ENCODE results near the gene KCNMA1. TPM values are rescaled to one million over a fixed set of nuclear protein-coding genes. Genes with fewer than 3 reads are reported as not detected.

The KCNMA1 gene
- polyA plus RNA-seq, 1 donor from 2014 or later = 60.8 TPM

DNA sequence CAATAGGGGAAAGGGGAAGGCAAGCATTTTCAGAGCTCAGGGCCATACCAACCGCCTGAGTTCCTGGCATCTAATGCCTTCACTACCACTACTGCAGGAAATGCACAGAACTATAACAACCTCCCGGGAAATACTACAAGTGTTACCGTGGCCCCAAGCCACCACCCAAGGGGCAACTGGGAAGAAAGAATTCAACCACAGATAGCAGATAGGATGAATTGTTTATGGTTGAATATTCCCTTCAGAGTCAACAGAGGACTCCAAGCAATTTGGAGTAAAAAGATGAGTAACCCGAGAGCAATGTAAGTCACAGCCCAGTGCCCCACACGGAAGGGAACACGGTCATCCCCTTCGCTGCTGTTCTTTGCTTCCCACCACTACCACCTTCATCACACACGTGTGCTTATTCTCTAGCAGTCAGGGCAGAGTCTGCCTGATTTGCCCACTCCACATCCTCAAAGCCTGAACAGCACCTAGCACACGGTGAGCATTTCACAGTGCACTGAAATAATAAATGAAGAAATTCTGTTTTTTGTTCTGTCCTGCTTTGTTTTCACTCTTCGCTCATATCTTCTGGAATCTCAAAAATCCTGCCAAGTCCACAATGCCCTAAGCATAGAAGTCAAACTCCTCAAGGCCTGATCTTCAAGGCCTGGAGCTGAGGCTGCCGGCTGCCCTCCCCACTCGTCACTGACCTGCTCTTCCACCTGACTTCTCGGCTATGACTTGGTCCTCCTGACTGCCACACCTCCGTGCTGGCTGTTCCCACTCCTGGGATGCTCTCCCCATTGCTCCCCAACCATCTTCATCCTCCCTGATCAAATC lies 221.1 kb downstream of the KCNMA1 start:
- TF ChIP-seq EP300 (conservative IDR thresholded peaks at IDR 0.05; ENCODE audit: poor library complexity, severe bottlenecking) (no peak), MXI1 (conservative IDR thresholded peaks at IDR 0.05; ENCODE audit: poor library complexity, severe bottlenecking) (no peak), POLR2AphosphoS5 (IDR thresholded peaks at IDR 0.05) (no peak), RAD21 (conservative IDR thresholded peaks at IDR 0.05) (no peak), EZH2 (IDR thresholded peaks at IDR 0.05; ENCODE audit: borderline replicate concordance, insufficient read depth, low read length, poor library complexity, severe bottlenecking) (no peak), TAF1 (IDR thresholded peaks at IDR 0.05; ENCODE audit: low read depth) (no peak), SMC3 (conservative IDR thresholded peaks at IDR 0.05; ENCODE audit: poor library complexity) (no peak)
- TF ChIP-seq, protein P1, sequence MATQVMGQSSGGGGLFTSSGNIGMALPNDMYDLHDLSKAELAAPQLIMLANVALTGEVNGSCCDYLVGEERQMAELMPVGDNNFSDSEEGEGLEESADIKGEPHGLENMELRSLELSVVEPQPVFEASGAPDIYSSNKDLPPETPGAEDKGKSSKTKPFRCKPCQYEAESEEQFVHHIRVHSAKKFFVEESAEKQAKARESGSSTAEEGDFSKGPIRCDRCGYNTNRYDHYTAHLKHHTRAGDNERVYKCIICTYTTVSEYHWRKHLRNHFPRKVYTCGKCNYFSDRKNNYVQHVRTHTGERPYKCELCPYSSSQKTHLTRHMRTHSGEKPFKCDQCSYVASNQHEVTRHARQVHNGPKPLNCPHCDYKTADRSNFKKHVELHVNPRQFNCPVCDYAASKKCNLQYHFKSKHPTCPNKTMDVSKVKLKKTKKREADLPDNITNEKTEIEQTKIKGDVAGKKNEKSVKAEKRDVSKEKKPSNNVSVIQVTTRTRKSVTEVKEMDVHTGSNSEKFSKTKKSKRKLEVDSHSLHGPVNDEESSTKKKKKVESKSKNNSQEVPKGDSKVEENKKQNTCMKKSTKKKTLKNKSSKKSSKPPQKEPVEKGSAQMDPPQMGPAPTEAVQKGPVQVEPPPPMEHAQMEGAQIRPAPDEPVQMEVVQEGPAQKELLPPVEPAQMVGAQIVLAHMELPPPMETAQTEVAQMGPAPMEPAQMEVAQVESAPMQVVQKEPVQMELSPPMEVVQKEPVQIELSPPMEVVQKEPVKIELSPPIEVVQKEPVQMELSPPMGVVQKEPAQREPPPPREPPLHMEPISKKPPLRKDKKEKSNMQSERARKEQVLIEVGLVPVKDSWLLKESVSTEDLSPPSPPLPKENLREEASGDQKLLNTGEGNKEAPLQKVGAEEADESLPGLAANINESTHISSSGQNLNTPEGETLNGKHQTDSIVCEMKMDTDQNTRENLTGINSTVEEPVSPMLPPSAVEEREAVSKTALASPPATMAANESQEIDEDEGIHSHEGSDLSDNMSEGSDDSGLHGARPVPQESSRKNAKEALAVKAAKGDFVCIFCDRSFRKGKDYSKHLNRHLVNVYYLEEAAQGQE (IDR thresholded peaks at IDR 0.05; ENCODE audit: borderline replicate concordance) = no peak
- Histone ChIP-seq H3K79me2 (replicated peaks; ENCODE audit: insufficient read depth, low read length) (no peaks in the 10 kb centered on the region), H3K9me2 (ENCODE audit: insufficient read depth, low read length) (no peaks in the 10 kb centered on the region), H3K27me3 (ENCODE audit: insufficient read depth, low read depth, low read length) (no peaks in the 10 kb centered on the region), H3K9ac (ENCODE audit: low read length) (no peak overlapping the region), H4K20me1 (ENCODE audit: insufficient read depth) (no peaks in the 10 kb centered on the region), H2AFZ (ENCODE audit: low read depth, low read length) (no peak overlapping the region), H3K9me3 (ENCODE audit: low read length) (no peaks in the 10 kb centered on the region), H3K27ac (ENCODE audit: low read length) (no peak overlapping the region), H3F3A (ENCODE audit: insufficient read depth, low read length, poor library complexity, severe bottlenecking) (no peaks in the 10 kb centered on the region), H3K36me3 (ENCODE audit: insufficient read depth, low read length) (no peaks in the 10 kb centered on the region), H3K4me2 (ENCODE audit: low read length) (no peak overlapping the region), H3K4me3 (ENCODE audit: low read length) (no peak overlapping the region)

DNA sequence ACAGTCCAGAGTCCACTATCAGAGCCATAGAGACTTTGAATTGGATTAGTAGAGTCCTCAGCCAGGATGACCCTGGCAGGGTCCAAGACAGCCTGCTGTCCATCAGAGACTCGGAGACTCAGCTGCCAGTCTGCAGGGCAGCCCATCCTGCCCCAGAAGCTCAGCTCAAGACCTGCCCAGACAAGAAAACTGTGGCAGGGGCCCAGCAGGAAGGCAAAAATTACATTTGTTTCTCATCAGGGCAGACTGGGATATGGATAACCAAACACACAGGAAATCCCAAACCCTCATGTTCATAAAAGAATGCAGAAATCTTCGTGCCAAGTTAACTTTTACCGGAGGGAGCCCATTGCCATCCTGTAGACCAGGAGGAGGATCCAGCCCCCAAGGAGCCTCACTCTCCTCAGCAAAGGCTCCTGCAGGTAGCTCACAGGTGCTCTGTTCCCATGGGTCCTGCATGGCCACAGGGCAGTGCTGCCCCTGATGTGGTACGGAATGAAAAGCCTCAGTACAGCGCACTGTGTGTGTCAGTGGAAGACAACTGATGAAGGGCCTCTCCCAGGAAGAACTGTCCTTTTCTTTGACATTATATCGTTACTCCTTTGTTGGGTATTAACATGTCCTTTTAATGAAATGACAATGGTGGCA lies 222.2 kb downstream of the KCNMA1 start:
- no peak overlapping the region for H3K4me3 ChIP-seq (ENCODE audit: low read length)
- H3K36me3 ChIP-seq (ENCODE audit: insufficient read depth, low read length) = no peaks in the 10 kb centered on the region
- no peaks in the 10 kb centered on the region for H3K9me3 ChIP-seq (ENCODE audit: low read length)
- no peaks in the 10 kb centered on the region for H3K27me3 ChIP-seq (ENCODE audit: insufficient read depth, low read depth, low read length)
- H3K79me2 ChIP-seq (replicated peaks; ENCODE audit: insufficient read depth, low read length) = no peaks in the 10 kb centered on the region
- H2AFZ ChIP-seq (ENCODE audit: low read depth, low read length) = no peak overlapping the region
- no peak overlapping the region for H3K9ac ChIP-seq (ENCODE audit: low read length)
- H3K4me2 ChIP-seq (ENCODE audit: low read length) = no peak overlapping the region
- TF ChIP-seq, protein P1 (IDR thresholded peaks at IDR 0.05; ENCODE audit: borderline replicate concordance) = no peak
- TF ChIP-seq CTCF (IDR thresholded peaks at IDR 0.05; ENCODE audit: poor library complexity, severe bottlenecking) (no peak), EZH2 (IDR thresholded peaks at IDR 0.05; ENCODE audit: borderline replicate concordance, insufficient read depth, low read length, poor library complexity, severe bottlenecking) (no peak), TAF1 (IDR thresholded peaks at IDR 0.05; ENCODE audit: low read depth) (no peak), POLR2AphosphoS5 (IDR thresholded peaks at IDR 0.05) (no peak), MXI1 (conservative IDR thresholded peaks at IDR 0.05; ENCODE audit: poor library complexity, severe bottlenecking) (no peak), SMC3 (conservative IDR thresholded peaks at IDR 0.05; ENCODE audit: poor library complexity) (no peak), EP300 (conservative IDR thresholded peaks at IDR 0.05; ENCODE audit: poor library complexity, severe bottlenecking) (no peak), RAD21 (conservative IDR thresholded peaks at IDR 0.05) (no peak)
- no peak overlapping the region for H3K27ac ChIP-seq (ENCODE audit: low read length)
- H4K20me1 ChIP-seq (ENCODE audit: insufficient read depth) = no peaks in the 10 kb centered on the region
- H3K9me2 ChIP-seq (ENCODE audit: insufficient read depth, low read length) = no peaks in the 10 kb centered on the region
- H3F3A ChIP-seq (ENCODE audit: insufficient read depth, low read length, poor library complexity, severe bottlenecking) = no peaks in the 10 kb centered on the region

Measured in neural cell (in vitro differentiated cells).